ENCODE data around the gene CLDN19. TPM values are rescaled to one million over a fixed set of nuclear protein-coding genes. Genes with fewer than 3 reads are reported as not detected.

CLDN19 gene
- total RNA-seq, 3 donors from 2014 or later = 2.9 to 3.1 TPM; not detected in 1

- DNase-seq (ENCODE audit: low spot score in 2 of 2) = no peak
- Histone ChIP-seq H3K27ac (no peak overlapping the region), H3K36me3 (no peaks in the 10 kb centered on the region), H3K4me3 (no peak overlapping the region), H3K27me3 (no peaks in the 10 kb centered on the region), H3K4me1 (no peaks in the 10 kb centered on the region), H3K9me3 (no peaks in the 10 kb centered on the region)
- no peak for TF ChIP-seq POLR2A (IDR thresholded peaks at IDR 0.05)
- no peak for TF ChIP-seq CTCF (IDR thresholded peaks at IDR 0.05)
- TF ChIP-seq POLR2AphosphoS5 (IDR thresholded peaks at IDR 0.05) = no peak
- intact Hi-C loops (cut with DNase I; ENCODE audit: low total_unique reads) = no loop called here
Observed at GRCh38 chr1:42736571-42737200, 3.4 kb downstream of the CLDN19 start.

- no peak overlapping the region for H3K4me3 ChIP-seq
- no peaks in the 10 kb centered on the region for H3K27me3 ChIP-seq
- TF ChIP-seq CTCF (IDR thresholded peaks at IDR 0.05) (no peak), POLR2A (IDR thresholded peaks at IDR 0.05) (no peak), POLR2AphosphoS5 (IDR thresholded peaks at IDR 0.05) (no peak)
- DNase-seq (ENCODE audit: low spot score in 2 of 2) = no peak
- no peaks in the 10 kb centered on the region for H3K4me1 ChIP-seq
- H3K36me3 ChIP-seq = no peaks in the 10 kb centered on the region
- no peak overlapping the region for H3K27ac ChIP-seq
- intact Hi-C loops (cut with DNase I; ENCODE audit: low total_unique reads) = no loop called here
- no peaks in the 10 kb centered on the region for H3K9me3 ChIP-seq
Observed at GRCh38 chr1:42736152-42736551, 3.9 kb downstream of the CLDN19 start.

- intact Hi-C loops (cut with DNase I; ENCODE audit: low total_unique reads) = no loop called here
- Histone ChIP-seq H3K27me3 (no peaks in the 10 kb centered on the region), H3K36me3 (no peaks in the 10 kb centered on the region), H3K9me3 (no peaks in the 10 kb centered on the region), H3K4me3 (no peak overlapping the region), H3K27ac (no peak overlapping the region), H3K4me1 (no peaks in the 10 kb centered on the region)
- no peak for TF ChIP-seq POLR2A (IDR thresholded peaks at IDR 0.05)
- TF ChIP-seq POLR2AphosphoS5 (IDR thresholded peaks at IDR 0.05) = no peak
- no peak for TF ChIP-seq CTCF (IDR thresholded peaks at IDR 0.05)
- DNase-seq (ENCODE audit: low spot score in 2 of 2) = no peak
Observed at GRCh38 chr1:42735477-42736105, 4.4 kb downstream of the CLDN19 start.

- Histone ChIP-seq H3K4me3 (no peak overlapping the region), H3K9me3 (no peaks in the 10 kb centered on the region), H3K27ac (no peak overlapping the region), H3K4me1 (no peaks in the 10 kb centered on the region), H3K27me3 (no peaks in the 10 kb centered on the region), H3K36me3 (no peaks in the 10 kb centered on the region)
- DNase-seq (ENCODE audit: low spot score in 2 of 2) = no peak
- TF ChIP-seq POLR2AphosphoS5 (IDR thresholded peaks at IDR 0.05) (no peak), POLR2A (IDR thresholded peaks at IDR 0.05) (no peak), CTCF (IDR thresholded peaks at IDR 0.05) (no peak)
- intact Hi-C loops (cut with DNase I; ENCODE audit: low total_unique reads) = no loop called here
Observed at GRCh38 chr1:42735056-42735455, 5.0 kb downstream of the CLDN19 start.

- H3K36me3 ChIP-seq = no peaks in the 10 kb centered on the region
- H3K27me3 ChIP-seq = no peaks in the 10 kb centered on the region
- H3K4me1 ChIP-seq = no peaks in the 10 kb centered on the region
- H3K9me3 ChIP-seq = no peaks in the 10 kb centered on the region
- intact Hi-C loops (cut with DNase I; ENCODE audit: low total_unique reads) = no loop called here
- no peak for DNase-seq (ENCODE audit: low spot score in 2 of 2)
- no peak for TF ChIP-seq CTCF (IDR thresholded peaks at IDR 0.05)
- TF ChIP-seq POLR2AphosphoS5 (IDR thresholded peaks at IDR 0.05) = no peak
- TF ChIP-seq POLR2A (IDR thresholded peaks at IDR 0.05) = no peak
- H3K4me3 ChIP-seq = no peak overlapping the region
- H3K27ac ChIP-seq = no peak overlapping the region
Observed at GRCh38 chr1:42734201-42735035, 5.6 kb downstream of the CLDN19 start.
